ENCODE results near the gene RFPL3. TPM values are rescaled to one million over a fixed set of nuclear protein-coding genes. Genes with fewer than 3 reads are reported as not detected.
"Not testable (repeated sequence)": the region's sequence is repeated elsewhere in the genome, so short reads cannot be mapped to it uniquely, and the experiment has no call there.

The RFPL3 gene
- not detected for polyA plus RNA-seq

DNA sequence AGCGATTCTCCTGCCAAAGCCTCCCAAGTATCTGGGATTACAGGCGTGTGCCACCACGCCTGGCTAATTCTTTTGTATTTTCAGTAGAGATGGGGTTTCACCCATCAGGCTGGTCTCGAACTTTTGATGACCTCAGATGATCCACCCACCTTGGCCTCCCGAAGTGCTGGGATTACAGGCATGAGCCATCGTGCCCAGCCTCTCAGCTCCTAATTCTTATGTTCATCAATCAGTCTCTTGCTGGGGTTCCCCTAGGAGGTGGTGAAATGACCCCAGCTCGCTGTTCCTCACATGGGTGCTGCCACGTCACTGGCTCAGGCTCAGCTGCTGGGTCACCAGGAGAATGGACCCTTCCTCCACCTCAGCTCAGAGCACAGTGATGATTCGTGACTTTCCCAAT is at the start of gene RFPL3:
TSS of gene RFPL3 (plus strand) at position 301 of the 400 bp plus-strand sequence. CDS start 205 bp downstream, outside the sequence.
- 71 to 85% (median 76%) methylated on average over 9 of the region's 9 CpGs for WGBS, 3 donors
- H3K27ac ChIP-seq (ENCODE audit: low read depth, low read length): not testable (repeated sequence)

DNA sequence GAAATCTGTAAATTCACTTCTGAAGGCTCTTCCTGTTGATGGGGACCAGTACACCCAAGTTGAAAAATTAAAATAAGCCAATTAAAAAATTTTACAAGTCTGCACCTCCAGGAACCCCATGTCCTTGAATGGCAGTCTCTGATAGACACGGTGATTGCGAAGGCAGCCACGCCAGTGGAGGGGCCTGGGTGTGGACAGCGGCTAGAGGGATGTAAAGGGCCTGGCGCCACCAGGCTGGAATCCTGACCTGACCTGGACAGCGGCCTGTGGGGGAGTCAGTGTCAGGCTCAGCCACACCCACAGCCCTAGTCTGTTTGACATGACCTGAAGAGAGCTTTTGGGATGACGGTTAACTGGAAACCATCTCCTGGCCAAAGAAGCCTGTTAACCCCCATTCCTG is 49.5 kb upstream of the RFPL3 start:
- 60 to 79% (median 70%) methylated on average over 7 of the region's 7 CpGs for WGBS, 3 donors
- no peak overlapping the region for H3K27ac ChIP-seq (ENCODE audit: low read depth, low read length)

DNA sequence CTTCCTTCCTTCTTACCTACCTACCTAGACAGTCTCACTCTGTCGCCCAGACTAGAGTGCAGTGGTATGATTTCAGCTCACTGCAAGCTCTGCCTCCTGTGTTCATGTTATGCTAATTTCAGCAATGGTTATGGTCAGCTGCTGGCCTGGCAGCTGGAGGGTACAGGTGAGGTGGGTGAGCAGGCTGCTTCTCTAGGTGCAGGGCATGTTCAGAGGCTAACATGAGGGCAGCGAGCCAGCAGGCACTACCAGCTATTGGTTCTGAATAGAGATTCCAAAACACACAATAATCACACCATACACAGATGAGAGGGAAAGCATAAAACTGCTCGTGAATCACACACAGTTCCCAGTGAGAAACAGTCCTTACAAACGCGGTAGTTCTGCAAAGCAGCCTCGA is 48.7 kb upstream of the RFPL3 start:
- no peak overlapping the region for H3K27ac ChIP-seq (ENCODE audit: low read depth, low read length)
- 82 to 86% (median 84%) methylated on average over 6 of the region's 6 CpGs for whole genome bisulfite sequencing, 3 donors

DNA sequence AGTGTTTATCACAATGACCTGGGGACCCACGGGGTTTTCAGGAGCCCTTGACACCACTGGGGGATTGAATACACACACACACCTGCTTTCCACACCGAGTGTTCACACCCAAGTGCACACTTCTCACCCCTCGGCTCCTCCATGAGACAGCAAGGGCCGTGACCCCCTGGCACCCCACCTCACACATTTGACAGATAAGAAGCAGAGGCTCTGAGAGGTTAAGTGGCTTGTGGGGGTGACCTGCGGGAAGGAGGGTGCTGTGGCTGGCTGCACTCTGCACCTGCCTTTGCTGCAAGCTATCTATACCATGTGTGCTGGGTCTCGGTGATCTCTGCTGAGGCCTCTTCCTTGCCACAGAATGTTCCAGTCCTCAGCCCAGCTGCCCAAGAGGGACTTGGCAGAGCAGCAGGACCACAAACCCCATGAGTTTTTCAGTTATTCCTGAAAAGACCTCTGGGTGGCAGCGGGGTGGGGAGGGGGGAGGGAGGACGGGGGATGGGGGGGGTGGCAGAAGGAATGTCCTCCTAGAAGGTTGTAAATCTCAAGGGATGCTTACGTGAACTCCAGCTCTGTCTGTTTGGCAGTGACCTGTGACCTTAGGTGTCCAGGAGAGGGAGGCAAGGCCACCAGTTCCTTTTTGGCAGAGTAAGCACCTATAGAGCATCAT is 47.9 kb upstream of the RFPL3 start:
- WGBS, 3 donors: 22 to 55% (median 53%) methylated on average over 9 of the region's 9 CpGs
- no peak overlapping the region for H3K27ac ChIP-seq (ENCODE audit: low read depth, low read length)

DNA sequence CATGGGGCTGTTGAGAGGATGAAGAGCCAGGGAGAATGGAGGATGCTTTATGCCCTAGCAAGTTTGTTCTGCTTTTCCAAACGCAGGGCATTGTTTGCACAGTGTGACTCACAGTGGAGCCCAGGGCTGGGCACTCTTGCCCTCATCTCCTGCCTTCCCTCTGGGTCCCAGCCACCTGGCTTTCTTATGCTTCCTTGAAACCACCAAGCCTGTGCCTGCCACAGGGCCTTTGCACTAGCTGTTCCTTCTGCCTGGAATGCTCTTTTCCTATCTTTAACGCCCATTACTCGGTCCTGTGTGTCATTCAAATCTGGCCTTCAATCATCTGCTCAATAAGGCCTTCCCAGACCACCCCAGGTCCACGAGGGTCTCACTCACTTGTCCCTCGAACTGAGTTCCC is 46.9 kb upstream of the RFPL3 start:
- no peak overlapping the region for H3K27ac ChIP-seq (ENCODE audit: low read depth, low read length)
- 67 to 87% (median 77%) methylated on average over 5 of the region's 5 CpGs for WGBS, 3 donors

DNA sequence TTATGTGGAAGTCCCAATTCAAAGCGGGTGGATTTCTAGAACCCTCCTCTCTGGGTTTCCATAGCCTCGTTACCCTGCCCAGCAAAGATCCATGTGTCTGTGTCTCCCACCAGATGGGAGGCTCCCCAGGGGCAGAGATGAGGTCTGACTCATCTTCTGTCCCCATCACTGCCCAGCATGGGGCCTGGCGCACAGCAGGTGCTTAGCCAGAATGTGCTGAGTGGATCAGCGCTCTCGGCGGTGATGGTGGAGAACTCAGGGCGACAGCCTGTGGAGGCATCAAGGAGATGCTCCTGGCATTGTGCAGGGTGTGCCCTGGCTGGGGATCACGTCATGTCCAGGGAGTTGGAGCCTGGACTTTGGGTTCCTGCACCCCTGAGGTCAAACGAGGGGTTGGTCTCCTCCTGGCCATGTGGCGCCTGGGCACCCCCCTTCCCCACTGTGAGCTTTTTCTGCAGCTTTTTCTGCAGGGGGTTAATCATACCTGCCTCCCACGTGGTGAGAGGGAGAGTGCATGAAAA is 46.1 kb upstream of the RFPL3 start:
- WGBS, 3 donors: 72 to 85% (median 80%) methylated on average over 11 of the region's 11 CpGs

DNA sequence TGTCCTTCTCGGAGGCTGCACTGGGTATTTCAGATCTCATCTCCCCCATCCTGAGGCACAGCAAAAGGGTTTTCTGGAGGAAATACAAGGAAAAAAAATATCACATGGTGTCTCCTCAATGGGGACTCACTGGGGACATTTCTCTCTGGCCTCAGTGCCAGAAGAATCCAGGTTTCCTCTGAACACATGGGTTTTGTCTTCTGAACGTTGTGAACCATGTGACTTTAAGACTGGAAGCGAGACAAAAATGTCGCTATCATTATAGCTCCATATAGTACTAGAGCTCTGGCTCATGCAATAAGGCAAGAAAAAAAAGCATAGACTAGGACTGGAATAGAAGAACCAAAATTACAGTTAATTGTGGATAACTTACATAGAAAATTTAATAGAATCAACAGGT is 44.9 kb upstream of the RFPL3 start:
- 75 to 85% (median 80%) methylated on average over 4 of the region's 4 CpGs for WGBS, 3 donors
- no peak overlapping the region for H3K27ac ChIP-seq (ENCODE audit: low read depth, low read length)

More for the DNA sequence above, 46.1 kb upstream of the RFPL3 start:
- H3K27ac ChIP-seq (ENCODE audit: low read depth, low read length): no peak overlapping the region

DNA sequence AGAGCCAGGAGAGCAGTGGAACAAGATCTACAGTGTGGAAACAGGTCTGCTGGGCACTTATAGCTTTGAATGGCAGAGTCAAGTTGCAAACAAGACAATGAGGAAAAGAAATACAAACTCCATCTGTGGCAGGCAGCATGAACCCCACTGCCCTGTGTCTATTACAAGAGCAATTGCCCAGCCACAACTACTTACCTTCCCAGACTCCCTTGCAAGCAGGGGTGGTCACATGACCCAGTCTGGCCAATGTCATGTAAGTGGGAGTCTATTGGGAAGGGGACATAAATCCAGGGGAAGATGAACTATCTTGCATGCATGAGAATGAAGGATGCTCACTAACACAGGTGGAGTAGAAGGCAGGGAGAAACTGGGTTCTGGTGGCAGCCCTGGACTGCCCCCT is 44.1 kb upstream of the RFPL3 start:
- no peak overlapping the region for H3K27ac ChIP-seq (ENCODE audit: low read depth, low read length)

DNA sequence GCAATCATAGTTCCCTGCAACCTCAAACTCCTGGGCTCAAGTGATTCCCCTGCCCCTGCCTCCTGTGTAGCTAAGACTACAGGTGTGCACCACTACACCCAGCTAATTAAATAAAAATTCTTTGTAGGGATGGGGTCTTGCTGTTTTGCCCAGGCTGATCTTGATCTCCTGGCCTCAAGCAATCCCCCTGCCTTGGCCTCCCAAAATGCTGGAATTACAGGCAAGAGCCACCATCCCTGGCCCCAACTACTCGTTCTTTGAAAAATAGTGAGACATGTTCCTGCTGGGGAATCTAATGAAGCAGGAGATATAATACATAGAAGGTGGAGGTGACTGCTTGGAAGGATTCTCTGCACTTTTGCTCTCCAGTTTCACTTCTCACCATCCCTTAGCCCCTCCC is 40.1 kb upstream of the RFPL3 start:
- no peak overlapping the region for H3K27ac ChIP-seq (ENCODE audit: low read depth, low read length)
- 0 to 73% (median 44%) methylated on average over 1 of the region's 1 CpG for WGBS, 3 donors

DNA sequence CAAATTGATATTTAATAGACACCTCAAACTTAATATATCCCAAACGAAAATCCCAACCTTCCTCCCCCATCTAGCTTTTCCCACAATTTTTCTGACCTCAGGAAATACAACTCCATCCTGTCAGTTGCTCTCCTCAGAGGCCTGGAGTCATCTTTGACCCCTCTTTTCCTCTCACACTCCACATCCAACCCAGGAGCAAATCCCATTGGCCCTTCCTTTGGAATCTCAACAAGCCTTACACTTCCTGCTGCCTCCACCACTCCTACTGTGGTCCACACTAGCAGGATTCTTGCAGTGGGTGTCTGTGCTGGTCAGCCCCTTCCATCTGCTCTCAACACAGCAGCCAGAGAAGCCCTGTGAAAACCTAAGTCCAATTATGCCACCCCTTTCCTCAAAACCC is 39.3 kb upstream of the RFPL3 start:
- 31 to 44% (median 35%) methylated on average over 1 of the region's 1 CpG for WGBS, 3 donors
- H3K27ac ChIP-seq (ENCODE audit: low read depth, low read length): no peak overlapping the region

DNA sequence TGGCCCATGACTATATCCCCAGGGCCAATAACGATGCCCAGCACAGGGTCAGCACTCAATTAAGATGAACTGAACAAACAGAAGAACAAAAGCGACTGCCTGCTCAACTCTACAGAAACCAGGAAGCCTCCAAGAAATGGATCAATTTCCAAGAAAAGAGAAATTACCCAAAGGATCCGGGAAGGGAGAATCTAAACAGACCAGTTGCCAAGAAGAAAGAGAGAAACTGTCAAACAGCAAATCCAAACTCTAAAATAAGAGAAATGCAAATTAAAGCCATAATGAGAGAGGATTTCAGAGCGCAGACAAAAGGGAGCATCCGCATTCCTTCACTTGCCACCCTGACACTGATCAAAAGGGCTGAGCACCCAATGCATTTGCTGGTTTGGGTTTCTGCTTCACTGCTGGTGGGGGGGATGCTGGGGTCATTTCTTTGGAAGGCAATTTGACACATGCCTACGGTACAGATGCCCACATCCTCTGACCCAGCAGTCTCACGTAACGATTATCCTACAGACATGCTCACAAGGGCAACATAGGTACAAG is 37.7 kb upstream of the RFPL3 start:
- no peak overlapping the region for H3K27ac ChIP-seq (ENCODE audit: low read depth, low read length)
- 50 to 75% (median 65%) methylated on average over 8 of the region's 8 CpGs for WGBS, 3 donors

DNA sequence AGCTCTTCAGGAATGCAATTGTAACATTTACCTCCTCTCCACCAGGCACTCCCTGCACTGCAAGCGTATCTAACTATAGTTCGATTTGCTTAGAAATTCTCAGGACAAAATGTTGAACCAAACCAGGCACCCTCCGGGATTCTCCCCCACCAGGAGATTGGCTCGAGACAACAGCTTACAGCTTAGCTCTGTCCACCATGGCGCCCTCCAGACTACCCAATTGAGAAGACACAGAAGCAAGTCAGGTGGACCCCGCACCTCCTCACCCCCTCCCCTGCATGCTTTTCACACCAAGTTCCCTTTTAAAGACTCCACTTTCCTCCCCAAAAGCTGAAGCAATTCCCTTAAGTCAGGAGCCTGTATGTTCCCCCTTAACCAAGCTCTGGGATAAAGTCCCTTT is 34.7 kb upstream of the RFPL3 start:
- WGBS, 3 donors: 60 to 78% (median 68%) methylated on average over 6 of the region's 6 CpGs

DNA sequence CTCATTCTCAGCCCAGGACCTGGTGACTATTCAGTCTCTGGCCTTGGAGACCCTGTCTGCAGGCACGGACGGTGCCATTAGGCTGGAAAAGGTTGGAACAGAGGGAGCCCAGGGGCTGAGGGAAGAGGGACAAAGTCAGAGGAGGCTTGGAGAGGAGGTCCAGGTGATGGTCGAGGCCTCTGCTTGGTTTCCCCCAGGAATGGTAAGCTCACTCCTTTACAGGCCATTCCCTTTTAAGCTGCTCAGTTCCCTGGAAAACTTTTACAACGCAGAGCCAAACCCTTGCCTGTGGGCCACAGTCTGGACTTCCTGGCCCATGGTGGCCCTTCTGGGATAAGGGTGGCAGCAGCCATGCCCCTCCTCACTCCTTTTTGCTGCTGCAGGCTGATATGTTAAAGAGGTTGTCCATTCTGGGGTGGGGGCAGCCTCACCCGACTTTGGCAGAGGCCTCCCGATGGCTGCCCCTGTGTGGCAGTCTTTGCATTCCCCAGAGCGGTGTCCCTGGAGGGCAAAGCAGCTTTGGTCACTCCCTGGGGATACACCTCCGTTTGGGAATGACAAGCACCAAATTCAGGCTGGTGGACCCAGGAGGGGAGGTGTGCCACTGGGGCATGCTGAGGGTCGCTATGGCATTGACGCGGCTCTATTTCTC is 34.0 kb upstream of the RFPL3 start:
- no peak overlapping the region for H3K27ac ChIP-seq (ENCODE audit: low read depth, low read length)
- 68 to 85% (median 85%) methylated on average over 11 of the region's 11 CpGs for WGBS, 3 donors

More for the DNA sequence above, 34.7 kb upstream of the RFPL3 start:
- no peak overlapping the region for H3K27ac ChIP-seq (ENCODE audit: low read depth, low read length)

DNA sequence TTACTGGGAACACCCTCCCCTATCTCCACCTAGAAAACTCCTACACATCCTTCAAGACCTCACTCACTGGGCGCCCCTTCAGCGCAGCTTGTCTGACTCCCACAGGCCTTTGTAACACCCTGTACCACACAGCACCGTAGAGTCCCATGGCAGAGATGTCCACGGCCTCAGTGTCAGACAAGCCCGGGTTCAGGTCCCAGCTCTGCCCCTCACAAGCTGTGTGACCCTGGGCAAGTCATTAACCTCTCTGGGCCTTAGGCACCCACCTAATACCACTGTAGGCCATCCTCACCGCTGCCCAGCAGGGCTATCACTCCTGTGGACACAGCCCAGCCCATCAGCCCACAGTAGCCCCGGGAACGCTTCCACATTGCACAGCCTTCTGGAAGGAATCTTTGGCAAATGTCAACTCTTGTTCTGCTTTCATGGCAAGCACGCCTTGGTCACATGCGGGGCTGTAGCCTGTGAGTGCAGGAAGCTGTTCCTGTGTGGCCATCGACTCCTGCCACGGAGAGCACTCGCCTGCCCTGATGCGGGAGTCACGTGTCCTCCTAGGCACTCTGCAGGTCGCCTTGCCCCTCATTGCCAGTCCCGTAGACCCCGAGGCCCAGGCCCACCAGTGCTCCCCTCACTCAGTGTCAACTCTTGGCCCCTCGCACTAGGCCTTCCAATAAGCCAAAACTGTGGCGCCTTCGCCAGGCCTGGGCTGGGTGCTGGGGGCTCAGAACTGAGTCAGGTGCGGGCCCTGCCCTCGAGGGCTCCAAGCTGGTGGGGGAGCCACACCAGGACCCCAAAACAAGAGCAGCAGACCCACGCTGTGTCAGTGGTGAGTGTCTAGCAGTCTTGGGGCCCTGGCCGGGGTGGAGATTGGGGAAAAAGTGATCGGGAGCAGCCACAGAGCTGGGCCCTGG is 32.9 kb upstream of the RFPL3 start:
- no peak overlapping the region for H3K27ac ChIP-seq (ENCODE audit: low read depth, low read length)
- WGBS, 3 donors: 76 to 90% (median 79%) methylated on average over 26 of the region's 26 CpGs

DNA sequence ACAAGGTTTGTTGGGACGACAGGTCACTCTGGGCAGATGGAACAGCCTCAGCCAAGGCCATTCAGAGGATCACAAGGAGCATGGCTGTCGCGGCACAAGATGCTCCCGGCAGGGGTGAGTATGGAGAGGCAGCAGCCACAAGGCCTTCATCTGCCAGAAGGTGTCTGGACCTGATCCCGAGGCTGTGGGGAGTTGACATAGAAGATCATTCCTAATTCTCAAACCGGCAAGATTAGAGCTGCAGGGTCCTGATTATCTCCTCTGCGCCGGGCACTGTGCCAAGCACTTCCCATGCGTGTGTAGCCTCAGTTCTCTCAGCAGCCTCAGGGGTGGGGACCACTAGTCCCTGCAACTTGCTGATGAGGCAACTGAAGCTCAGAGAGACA is 32.3 kb upstream of the RFPL3 start:
- H3K27ac ChIP-seq (ENCODE audit: low read depth, low read length): no peak overlapping the region
- WGBS, 3 donors: 50 to 67% (median 54%) methylated on average over 9 of the region's 9 CpGs

DNA sequence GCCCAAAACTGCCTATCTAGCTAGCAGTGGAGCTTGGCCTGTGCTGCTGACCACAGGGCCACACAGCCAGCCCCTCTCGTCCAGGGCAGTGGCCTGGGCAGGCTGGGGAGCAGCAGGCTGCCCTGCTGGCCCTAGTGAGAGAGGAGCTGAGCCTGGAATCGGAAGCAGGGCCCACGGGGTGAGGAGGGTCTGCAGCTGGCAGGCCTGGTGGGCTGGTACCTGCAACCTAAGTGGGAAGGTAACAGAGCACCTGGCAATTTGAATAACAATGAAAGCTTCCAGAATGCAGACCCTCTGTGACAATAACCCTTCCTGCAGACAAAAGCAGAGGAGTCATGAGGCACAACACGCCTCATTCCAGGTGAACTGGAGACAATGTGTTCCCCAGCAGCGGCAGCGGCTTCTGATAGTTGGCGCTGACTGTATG is 31.8 kb upstream of the RFPL3 start:
- WGBS, 3 donors: 66 to 82% (median 81%) methylated on average over 7 of the region's 7 CpGs
- H3K27ac ChIP-seq (ENCODE audit: low read depth, low read length): no peak overlapping the region

DNA sequence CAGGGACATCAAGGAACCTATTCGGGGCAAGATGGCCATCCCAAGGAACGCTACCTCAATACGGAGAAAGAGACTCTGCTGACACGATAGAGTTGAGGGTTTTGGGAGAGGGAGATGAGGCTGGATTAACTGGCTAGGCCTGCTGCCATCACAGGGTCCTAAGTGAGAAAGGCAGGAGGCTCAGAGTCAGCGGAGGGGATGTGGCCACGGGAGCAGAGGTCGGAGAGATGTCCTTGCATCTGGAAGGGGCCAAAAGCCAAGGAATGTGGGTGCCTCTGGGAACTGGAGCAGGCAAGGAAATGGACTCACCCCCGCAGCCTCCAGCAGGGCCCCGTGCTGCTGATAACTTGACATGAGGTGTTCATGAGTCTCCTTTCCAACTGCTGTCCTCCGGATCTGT is 31.0 kb upstream of the RFPL3 start:
- 88 to 94% (median 91%) methylated on average over 10 of the region's 10 CpGs for WGBS, 3 donors

DNA sequence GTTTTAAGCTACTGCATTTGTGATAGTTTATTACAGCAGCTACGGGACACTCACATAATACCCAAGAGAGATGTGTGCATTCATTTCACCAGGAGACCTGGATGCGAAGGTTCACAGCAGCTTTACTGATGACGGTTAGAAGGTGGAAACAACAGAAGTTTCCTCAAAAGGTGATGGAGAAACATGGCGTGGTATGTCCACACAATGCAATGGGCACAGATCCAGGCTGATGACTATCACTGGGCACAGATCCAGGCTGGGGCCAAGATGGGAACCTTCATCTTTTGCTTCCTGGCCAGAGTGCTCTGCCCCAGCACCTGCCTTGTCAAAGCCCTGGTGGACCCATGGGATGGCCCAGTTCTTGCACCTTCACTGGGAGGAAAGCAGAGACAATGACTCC is 30.6 kb upstream of the RFPL3 start:
- 63 to 75% (median 66%) methylated on average over 4 of the region's 4 CpGs for WGBS, 3 donors
- no peak overlapping the region for H3K27ac ChIP-seq (ENCODE audit: low read depth, low read length)

More for the DNA sequence above, 31.0 kb upstream of the RFPL3 start:
- no peak overlapping the region for H3K27ac ChIP-seq (ENCODE audit: low read depth, low read length)
